GM19238 (cell line): ENCODE data around the gene NT5M.

Experiments
- DNase-seq: peaks from one replicate; pipeline ENCODE4 v3.0.0; 2011; ENCODE audit warnings: low spot score; ENCODE audit not compliant: insufficient read length

Gene NT5M

GRCh38 chr17:17393976-17394375, 90.8 kb downstream of the NT5M start:
- no peak for DNase-seq

GRCh38 chr17:17394494-17394893, 91.3 kb downstream of the NT5M start:
- no peak for DNase-seq

- no peak for DNase-seq
Observed at GRCh38 chr17:17395246-17395802, 92.2 kb downstream of the NT5M start.

- DNase-seq = no peak
Observed at GRCh38 chr17:17395885-17396284, 92.7 kb downstream of the NT5M start.
